Esophagus muscularis mucosa (tissue), 4 donors: Measurements from ENCODE around the gene NMNAT3. TPM values are rescaled to one million over a fixed set of nuclear protein-coding genes. Genes with fewer than 3 reads are reported as not detected.

Source experiments
- DNase-seq: peaks from one replicate; pipeline ENCODE4 v3.0.0-alpha.2; 2017; ENCODE audit errors: extremely low spot score
- H3K27ac ChIP-seq, 4 donors: fragments of 200-600 bp; sonication (generic); replicated peaks in 1 of 4; 1 replicate in 3 of 4; 2 replicates in 1 of 4; pipeline ENCODE4 v1.5.1; 2016 to 2019; ENCODE audit warnings: mild to moderate bottlenecking in 1 of 4
- H3K27me3 ChIP-seq, 4 donors: fragments of 200-600 bp; sonication (generic); one replicate each; pipeline versions ENCODE4 v1.5.1 to v1.6.0; 2016 to 2019
- H3K36me3 ChIP-seq, 4 donors: fragments of 200-600 bp; sonication (generic); one replicate each; pipeline ENCODE4 v1.5.1; 2016 to 2019
- H3K4me1 ChIP-seq, 4 donors: fragments of 200-600 bp; sonication (generic); one replicate each; pipeline ENCODE4 v1.5.1; 2016 to 2019
- H3K4me3 ChIP-seq, 4 donors: fragments of 200-600 bp; sonication (generic); 1 replicate in 2 of 4; 2 replicates in 2 of 4; pipeline ENCODE4 v1.5.1; 2016 to 2019; ENCODE audit warnings: mild to moderate bottlenecking in 4 of 4, moderate library complexity in 1 of 4
- H3K9me3 ChIP-seq, 4 donors: fragments of 200-600 bp; sonication (generic); 1 replicate in 3 of 4; 2 replicates in 1 of 4; pipeline ENCODE4 v1.5.1; 2016 to 2019
- CTCF ChIP-seq, 3 experiments: fragments of 200-600 bp in 2 of 3; fragments of 450-650 bp in 1 of 3; sonication (generic) in 2 of 3; IDR thresholded peaks; one replicate each; pipeline ENCODE4 v1.5.1; 2017 to 2019; ENCODE audit warnings: antibody characterized with exemption in 3 of 3, mild to moderate bottlenecking in 2 of 3, moderate library complexity in 1 of 3
- EP300 ChIP-seq: sonication (generic); formaldehyde crosslinking; IDR thresholded peaks from one replicate; pipeline ENCODE4 v1.6.1; 2017; ENCODE audit warnings: antibody characterized with exemption
- POLR2A ChIP-seq: fragments of 450-650 bp; IDR thresholded peaks from one replicate; pipeline ENCODE4 v1.6.1; 2017; ENCODE audit warnings: antibody characterized with exemption, moderate library complexity, mild to moderate bottlenecking, low read depth
- POLR2AphosphoS5 ChIP-seq, 2 donors: sonication (generic); formaldehyde crosslinking; IDR thresholded peaks; one replicate each; pipeline ENCODE4 v1.6.1; 2017; ENCODE audit warnings: antibody characterized with exemption in 2 of 2
- WGBS: methylation state at CpG from one replicate; pipeline ENCODE4 v1.1.5; 2018; 5-methylcytosine and 5-hydroxymethylcytosine counted together
- intact Hi-C: fragments of 100-400 bp; cut with DNase I; formaldehyde crosslinking; loops from one replicate; pipeline ENCODE4 v1.15.1; 2023
- total RNA-seq, 4 donors: library from RNA; depleted of rRNA; stranded (reverse); fragments of >200 nt; gene quantifications; one replicate each; pipeline versions ENCODE4 v1.1.0 to v1.2.1, GENCODE V29; 2016

Gene NMNAT3
- total RNA-seq, 4 donors from 2014 or later = 10.7 to 15.6 (median 11.4) TPM

GRCh38 chr3:139674571-139675260 is 3.1 kb downstream of the NMNAT3 start:
- intact Hi-C loops = no loop called here
- Histone ChIP-seq H3K27ac (no peak overlapping the region), H3K36me3 (no peaks in the 10 kb centered on the region), H3K9me3 (no peaks in the 10 kb centered on the region), H3K4me1 (peaks cover 9 to 25% (median 19%) of the 10 kb centered on the region in 4 donors), H3K4me3 (no peak overlapping the region), H3K27me3 (no peaks in the 10 kb centered on the region)
- TF ChIP-seq POLR2AphosphoS5 (IDR thresholded peaks at IDR 0.05) (no peak), CTCF (IDR thresholded peaks at IDR 0.05) (no peak), EP300 (no peak), POLR2A (no peak)
- 81% methylated on average over 6 of the region's 6 CpGs for WGBS
- no peak for DNase-seq

- peaks cover 9 to 18% (median 16%) of the 10 kb centered on the region in 4 donors for H3K4me1 ChIP-seq
- H3K36me3 ChIP-seq = no peaks in the 10 kb centered on the region
- no peaks in the 10 kb centered on the region for H3K27me3 ChIP-seq
- intact Hi-C loops = no loop called here
- TF ChIP-seq POLR2AphosphoS5 (IDR thresholded peaks at IDR 0.05) (no peak), POLR2A (no peak), CTCF (IDR thresholded peaks at IDR 0.05) (no peak), EP300 (no peak)
- WGBS = 88% methylated on average over 4 of the region's 4 CpGs
- no peak overlapping the region for H3K4me3 ChIP-seq
- no peak for DNase-seq
- no peak overlapping the region for H3K27ac ChIP-seq
- no peaks in the 10 kb centered on the region for H3K9me3 ChIP-seq
Measured at GRCh38 chr3:139672884-139673283, 4.9 kb downstream of the NMNAT3 start.

GRCh38 chr3:139671863-139672646 is 5.7 kb downstream of the NMNAT3 start:
- 65% methylated on average over 7 of the region's 7 CpGs for WGBS
- H3K4me1 ChIP-seq = peaks cover 8 to 13% (median 12%) of the 10 kb centered on the region in 4 donors

GRCh38 chr3:139671107-139671506 is 6.7 kb downstream of the NMNAT3 start:
- Histone ChIP-seq H3K36me3 (peaks cover 0 to 1% (median 0%) of the 10 kb centered on the region in 4 donors), H3K27me3 (no peaks in the 10 kb centered on the region), H3K4me3 (no peak overlapping the region), H3K4me1 (peaks cover 0 to 4% (median 2%) of the 10 kb centered on the region in 4 donors), H3K27ac (no peak overlapping the region), H3K9me3 (no peaks in the 10 kb centered on the region)
- DNase-seq = no peak
- intact Hi-C loops = no loop called here
- TF ChIP-seq EP300 = no peak
- TF ChIP-seq POLR2A = no peak
- no peak for TF ChIP-seq CTCF (IDR thresholded peaks at IDR 0.05)
- no peak for TF ChIP-seq POLR2AphosphoS5 (IDR thresholded peaks at IDR 0.05)
- 74% methylated on average over 2 of the region's 2 CpGs for WGBS

More at GRCh38 chr3:139671863-139672646, 5.7 kb downstream of the NMNAT3 start:
- Histone ChIP-seq H3K4me3 (no peak overlapping the region), H3K9me3 (no peaks in the 10 kb centered on the region), H3K27ac (no peak overlapping the region), H3K27me3 (no peaks in the 10 kb centered on the region), H3K36me3 (no peaks in the 10 kb centered on the region)
- intact Hi-C loops = no loop called here
- TF ChIP-seq POLR2A = no peak
- TF ChIP-seq EP300 = no peak
- TF ChIP-seq CTCF (IDR thresholded peaks at IDR 0.05) = no peak
- DNase-seq = no peak
